Testis (tissue), 3 donors: ENCODE results near the gene C10orf95. TPM values are rescaled to one million over a fixed set of nuclear protein-coding genes. Genes with fewer than 3 reads are reported as not detected.

ENCODE experiments used
- DNase-seq: peaks from one replicate; pipeline ENCODE4 v3.0.0-alpha.2; 2019
- H3K27ac ChIP-seq, 2 donors: fragments of 200-600 bp; sonication (generic); one replicate each; pipeline ENCODE4 v1.5.1; 2019
- H3K27me3 ChIP-seq: fragments of 200-600 bp; sonication (generic); one replicate; pipeline ENCODE4 v1.5.1; 2019
- H3K36me3 ChIP-seq: fragments of 200-600 bp; sonication (generic); one replicate; pipeline ENCODE4 v1.5.1; 2017; ENCODE audit warnings: low read depth; ENCODE audit errors: missing control alignments
- H3K4me1 ChIP-seq: fragments of 200-600 bp; sonication (generic); one replicate; pipeline ENCODE4 v1.5.1; 2019
- H3K4me3 ChIP-seq, 2 donors: fragments of 200-600 bp; sonication (generic); one replicate each; pipeline ENCODE4 v1.5.1; 2017 to 2019
- H3K9me3 ChIP-seq: fragments of 200-600 bp; sonication (generic); one replicate; pipeline ENCODE4 v1.5.1; 2017
- POLR2A ChIP-seq: fragments of 450-650 bp; IDR thresholded peaks from one replicate; pipeline ENCODE4 v1.6.1; 2017; ENCODE audit warnings: antibody characterized with exemption, mild to moderate bottlenecking, moderate library complexity
- WGBS, 2 donors: methylation state at CpG; one replicate each; pipeline ENCODE4 v1.1.5; 2018; 5-methylcytosine and 5-hydroxymethylcytosine counted together
- intact Hi-C: fragments of 100-400 bp; cut with DNase I; formaldehyde crosslinking; loops from one replicate; pipeline ENCODE4 v1.15.1; 2023; ENCODE audit warnings: low total_unique reads
- polyA plus RNA-seq: library from polyadenylated mRNA; stranded (reverse); fragments of 350-450 nt; fragmentation: Illumina TruSeq; extraction: RNeasy Lipid Tissue Mini Kit (QIAGEN cat#74804); gene quantifications from one replicate; pipeline ENCODE4 v1.2.3, GENCODE V29; 2014; ENCODE audit warnings: low read depth, low replicate concordance; ENCODE audit not compliant: insufficient read depth
- total RNA-seq, 2 donors: library from RNA; depleted of rRNA; stranded (reverse); fragments of >200 nt; gene quantifications; one replicate each; pipeline ENCODE4 v1.2.3, GENCODE V29; 2016
- TF ChIP-seq, protein P1 (sequence below), 3 experiments: fragments of 450-650 bp in 2 of 3; fragments of 200-600 bp in 1 of 3; sonication (generic) in 1 of 3; IDR thresholded peaks; one replicate each; pipeline ENCODE4 v1.5.1; 2016 to 2019; ENCODE audit warnings: antibody characterized with exemption in 3 of 3, mild to moderate bottlenecking in 2 of 3, moderate library complexity in 1 of 3

Gene C10orf95
- total and polyA plus RNA-seq, 3 donors from 2014 or later, result 0.29 to 1.3 (median 0.55) TPM

DNA sequence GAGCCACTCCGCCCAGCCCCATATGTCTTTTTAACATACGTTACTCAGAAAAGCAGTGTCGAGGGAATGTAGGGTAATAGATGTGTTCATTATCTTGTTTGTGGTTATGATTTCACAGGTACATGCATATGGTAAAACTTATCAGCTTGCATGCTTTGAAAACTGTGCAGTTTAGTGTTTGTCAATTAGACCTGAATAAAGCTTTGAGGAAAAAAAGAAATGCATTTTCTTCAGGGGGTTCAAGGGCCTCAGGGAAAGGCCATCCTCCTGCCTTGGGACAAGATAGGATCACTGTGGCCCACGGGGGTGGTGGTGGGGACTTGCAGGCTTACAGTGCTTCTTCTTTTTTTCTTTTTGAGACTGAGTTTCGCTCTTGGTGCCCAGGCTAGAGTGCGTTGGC, 16.0 kb upstream of the C10orf95 start:
- intact Hi-C loops, result no loop called here
- no peak for DNase-seq
- Histone ChIP-seq H3K4me1 (peaks cover 7% of the 10 kb centered on the region), H3K4me3 (no peak overlapping the region), H3K36me3 (no peaks in the 10 kb centered on the region), H3K9me3 (no peaks in the 10 kb centered on the region), H3K27me3 (no peaks in the 10 kb centered on the region), H3K27ac (no peak overlapping the region)
- TF ChIP-seq POLR2A, result no peak
- 78 to 93% methylated on average over 6 of the region's 6 CpGs for WGBS, 2 donors

DNA sequence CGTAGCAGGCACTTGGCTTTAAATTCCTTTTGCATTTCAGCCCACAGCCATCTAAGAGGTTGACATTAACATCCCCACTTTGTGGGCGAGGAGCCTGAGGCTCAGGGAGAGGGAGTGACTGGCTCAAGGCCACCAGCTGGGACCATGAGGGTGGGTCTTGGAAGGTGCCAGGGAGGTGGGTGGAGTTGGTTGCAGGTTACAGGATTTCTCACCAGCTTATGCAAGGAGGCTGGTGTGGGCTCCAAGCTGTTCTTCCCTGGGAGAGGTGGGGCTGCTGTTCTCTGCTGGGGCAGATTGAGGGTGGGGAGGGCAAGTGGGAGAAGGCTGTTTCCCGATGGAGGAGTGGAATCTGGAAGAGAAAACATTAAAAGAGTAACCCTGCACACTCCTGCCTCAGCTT, 14.1 kb upstream of the C10orf95 start:
- H3K4me3 ChIP-seq, result no peak overlapping the region
- 50 to 64% methylated on average over 3 of the region's 3 CpGs for WGBS, 2 donors
- TF ChIP-seq POLR2A, result no peak
- TF ChIP-seq, protein P1, sequence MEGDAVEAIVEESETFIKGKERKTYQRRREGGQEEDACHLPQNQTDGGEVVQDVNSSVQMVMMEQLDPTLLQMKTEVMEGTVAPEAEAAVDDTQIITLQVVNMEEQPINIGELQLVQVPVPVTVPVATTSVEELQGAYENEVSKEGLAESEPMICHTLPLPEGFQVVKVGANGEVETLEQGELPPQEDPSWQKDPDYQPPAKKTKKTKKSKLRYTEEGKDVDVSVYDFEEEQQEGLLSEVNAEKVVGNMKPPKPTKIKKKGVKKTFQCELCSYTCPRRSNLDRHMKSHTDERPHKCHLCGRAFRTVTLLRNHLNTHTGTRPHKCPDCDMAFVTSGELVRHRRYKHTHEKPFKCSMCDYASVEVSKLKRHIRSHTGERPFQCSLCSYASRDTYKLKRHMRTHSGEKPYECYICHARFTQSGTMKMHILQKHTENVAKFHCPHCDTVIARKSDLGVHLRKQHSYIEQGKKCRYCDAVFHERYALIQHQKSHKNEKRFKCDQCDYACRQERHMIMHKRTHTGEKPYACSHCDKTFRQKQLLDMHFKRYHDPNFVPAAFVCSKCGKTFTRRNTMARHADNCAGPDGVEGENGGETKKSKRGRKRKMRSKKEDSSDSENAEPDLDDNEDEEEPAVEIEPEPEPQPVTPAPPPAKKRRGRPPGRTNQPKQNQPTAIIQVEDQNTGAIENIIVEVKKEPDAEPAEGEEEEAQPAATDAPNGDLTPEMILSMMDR (IDR thresholded peaks at IDR 0.05), result no peak
- H3K27ac ChIP-seq, result no peak overlapping the region
- no peaks in the 10 kb centered on the region for H3K27me3 ChIP-seq
- peaks cover 12% of the 10 kb centered on the region for H3K4me1 ChIP-seq
- H3K9me3 ChIP-seq, result no peaks in the 10 kb centered on the region
- intact Hi-C loops, result no loop called here
- no peaks in the 10 kb centered on the region for H3K36me3 ChIP-seq
- DNase-seq, result no peak

DNA sequence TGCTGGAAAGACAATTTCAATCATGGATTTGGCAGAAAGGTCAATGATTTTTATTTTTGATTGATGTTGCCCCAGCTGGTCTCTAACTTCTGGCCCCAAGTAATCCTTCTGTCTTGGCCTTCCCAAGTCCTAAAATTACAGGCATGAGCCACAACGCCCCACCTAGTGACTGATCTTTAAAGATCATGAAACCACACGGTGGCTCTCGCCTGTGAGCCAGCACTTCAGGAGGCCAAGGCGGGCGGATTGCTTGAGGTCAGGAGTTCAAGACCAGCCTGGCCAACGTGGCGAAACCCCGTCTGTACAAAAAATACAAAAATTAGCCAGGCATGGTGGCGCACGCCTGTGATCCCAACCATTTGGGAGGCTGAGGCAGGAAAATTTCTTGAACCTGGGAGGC, 12.6 kb upstream of the C10orf95 start:
- Histone ChIP-seq H3K4me1 (peaks cover 12% of the 10 kb centered on the region), H3K27ac (no peak overlapping the region), H3K9me3 (no peaks in the 10 kb centered on the region), H3K36me3 (no peaks in the 10 kb centered on the region), H3K27me3 (no peaks in the 10 kb centered on the region), H3K4me3 (no peak overlapping the region)
- 82 to 85% methylated on average over 10 of the region's 10 CpGs for WGBS, 2 donors
- no peak for TF ChIP-seq POLR2A
- TF ChIP-seq, protein P1 (IDR thresholded peaks at IDR 0.05), result no peak
- DNase-seq, result no peak
- intact Hi-C loops, result no loop called here

DNA sequence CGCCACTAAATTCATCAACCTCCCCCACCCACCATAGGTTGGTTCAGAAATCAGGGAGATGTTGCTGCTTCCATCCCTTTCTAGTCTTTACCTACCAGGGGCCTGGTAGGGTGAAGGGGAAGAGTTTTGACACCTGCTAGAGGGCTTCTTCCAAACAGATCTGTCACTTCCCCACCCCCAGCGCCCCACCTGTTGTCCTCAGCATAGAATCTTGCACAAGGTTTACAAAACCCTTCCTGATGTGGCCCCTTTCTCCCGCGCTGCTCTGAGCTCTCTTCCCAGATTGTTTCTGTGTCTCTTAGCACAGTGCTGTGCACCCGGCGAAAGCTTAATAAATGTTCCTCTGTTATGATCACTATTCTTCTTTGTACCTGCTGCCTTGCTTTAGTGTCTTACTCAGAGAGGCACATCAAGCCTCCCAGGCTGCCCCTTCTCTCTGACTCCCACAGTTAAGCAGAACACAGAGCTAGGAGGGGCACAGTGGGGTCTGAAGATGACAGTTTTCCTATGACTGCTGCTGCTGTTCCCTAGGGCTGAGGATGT, 11.2 kb upstream of the C10orf95 start:
- Histone ChIP-seq H3K27me3 (no peaks in the 10 kb centered on the region), H3K4me3 (no peak overlapping the region), H3K4me1 (peaks cover 12% of the 10 kb centered on the region), H3K36me3 (no peaks in the 10 kb centered on the region), H3K27ac (no peak overlapping the region), H3K9me3 (no peaks in the 10 kb centered on the region)
- DNase-seq, result no peak
- WGBS, 2 donors, result 52 to 67% methylated on average over 6 of the region's 6 CpGs
- intact Hi-C loops, result no loop called here
- TF ChIP-seq POLR2A, result no peak
- TF ChIP-seq, protein P1 (IDR thresholded peaks at IDR 0.05), result no peak

DNA sequence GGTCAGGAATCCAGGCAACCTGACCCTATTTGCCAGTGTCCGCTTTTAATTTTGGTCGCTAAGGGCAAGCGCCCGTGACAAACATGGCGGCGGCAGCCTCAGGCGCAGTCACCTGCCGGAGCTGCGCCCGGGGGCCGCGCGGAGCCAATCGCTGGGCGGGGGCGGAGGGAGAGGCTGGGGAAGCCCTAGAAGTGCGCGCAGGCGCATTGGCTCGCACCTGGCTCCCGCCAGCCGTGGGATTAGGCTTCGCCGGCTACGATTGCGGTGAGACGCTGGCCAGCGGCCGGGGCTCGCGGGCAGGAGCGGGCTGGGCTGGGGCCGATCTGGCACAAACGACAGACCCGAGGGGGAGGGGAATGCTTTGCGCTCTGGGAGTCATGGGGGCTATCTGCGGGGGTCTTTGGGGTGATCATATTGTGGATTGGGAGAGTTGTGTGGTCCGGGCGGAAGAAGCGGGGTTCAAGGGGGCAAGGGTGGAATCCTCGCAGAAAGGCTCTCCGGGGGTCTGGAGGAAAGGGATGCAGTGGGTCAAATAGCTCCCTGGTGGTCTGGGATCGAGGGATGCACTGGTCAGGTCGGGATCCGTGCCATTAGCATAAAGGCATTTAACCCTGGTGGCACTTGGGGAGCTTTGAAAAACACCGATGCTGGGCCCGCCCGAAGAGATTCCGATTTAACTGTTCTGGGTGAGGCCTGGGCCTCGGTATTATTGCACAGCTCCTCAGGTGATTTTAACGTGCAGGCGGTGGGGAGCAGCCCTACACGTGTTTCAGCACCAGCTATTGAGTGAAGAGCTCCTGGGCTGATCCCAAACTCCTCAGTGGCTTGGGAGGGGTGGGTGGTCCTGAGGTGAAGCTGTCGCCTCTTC, 10.1 kb upstream of the C10orf95 start:
- intact Hi-C loops, result no loop called here
- WGBS, 2 donors, result 1 to 4% methylated on average over 45 to 54 of the region's 54 CpGs
- no peak overlapping the region for H3K27ac ChIP-seq
- peak; percentile 94 for DNase-seq
- H3K4me3 ChIP-seq, result peak overlapping the region; percentile 56 to 62
- no peaks in the 10 kb centered on the region for H3K36me3 ChIP-seq
- H3K4me1 ChIP-seq, result peaks cover 12% of the 10 kb centered on the region
- H3K27me3 ChIP-seq, result no peaks in the 10 kb centered on the region
- TF ChIP-seq POLR2A, result no peak
- TF ChIP-seq, protein P1 (IDR thresholded peaks at IDR 0.05), result no peak
- H3K9me3 ChIP-seq, result no peaks in the 10 kb centered on the region
